HL-60 (cell line): ENCODE measurements around the gene CREB5.

Source experiments
- GABPA ChIP-seq: IDR thresholded peaks from 2 replicates; pipeline ENCODE4 v1.6.1; 2012; ENCODE audit warnings: low read depth
- POLR2AphosphoS5 ChIP-seq: IDR thresholded peaks from 2 replicates; pipeline ENCODE4 v1.6.1; 2012; ENCODE audit warnings: low read depth
- SPI1 ChIP-seq: IDR thresholded peaks from 2 replicates; pipeline ENCODE4 v1.6.1; 2012; ENCODE audit warnings: low read depth, mild to moderate bottlenecking, borderline replicate concordance
- TF ChIP-seq, protein P1 (sequence below): IDR thresholded peaks from one replicate; pipeline ENCODE4 v1.5.1; 2011; ENCODE audit warnings: low read length, control low read depth, inconsistent platforms; ENCODE audit not compliant: insufficient read depth
- TF ChIP-seq, protein P2 (sequence below): IDR thresholded peaks from 2 replicates; pipeline ENCODE4 v1.6.1; 2012; ENCODE audit warnings: low read depth; ENCODE audit not compliant: insufficient replicate concordance

DNA sequence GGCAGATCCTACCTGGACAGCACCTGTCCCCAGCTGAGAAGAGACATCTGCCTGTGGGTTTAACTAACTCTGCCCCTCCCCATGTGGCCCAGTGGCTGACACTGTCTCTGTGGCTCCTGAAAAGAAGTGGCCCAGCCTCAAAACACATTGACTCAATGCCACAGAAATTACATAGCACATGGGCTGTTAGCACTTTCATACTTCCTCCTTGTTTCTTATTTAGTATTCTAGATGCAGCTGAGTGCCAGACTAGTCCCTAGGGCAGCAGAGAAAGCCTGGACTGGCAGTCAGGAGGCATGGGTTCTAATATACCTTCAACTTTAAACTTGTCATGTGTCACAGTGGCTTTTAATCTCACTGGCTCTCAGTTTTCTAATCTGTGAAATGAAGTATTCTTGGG, 374.8 kb downstream of the CREB5 start:
- TF ChIP-seq, protein P1, sequence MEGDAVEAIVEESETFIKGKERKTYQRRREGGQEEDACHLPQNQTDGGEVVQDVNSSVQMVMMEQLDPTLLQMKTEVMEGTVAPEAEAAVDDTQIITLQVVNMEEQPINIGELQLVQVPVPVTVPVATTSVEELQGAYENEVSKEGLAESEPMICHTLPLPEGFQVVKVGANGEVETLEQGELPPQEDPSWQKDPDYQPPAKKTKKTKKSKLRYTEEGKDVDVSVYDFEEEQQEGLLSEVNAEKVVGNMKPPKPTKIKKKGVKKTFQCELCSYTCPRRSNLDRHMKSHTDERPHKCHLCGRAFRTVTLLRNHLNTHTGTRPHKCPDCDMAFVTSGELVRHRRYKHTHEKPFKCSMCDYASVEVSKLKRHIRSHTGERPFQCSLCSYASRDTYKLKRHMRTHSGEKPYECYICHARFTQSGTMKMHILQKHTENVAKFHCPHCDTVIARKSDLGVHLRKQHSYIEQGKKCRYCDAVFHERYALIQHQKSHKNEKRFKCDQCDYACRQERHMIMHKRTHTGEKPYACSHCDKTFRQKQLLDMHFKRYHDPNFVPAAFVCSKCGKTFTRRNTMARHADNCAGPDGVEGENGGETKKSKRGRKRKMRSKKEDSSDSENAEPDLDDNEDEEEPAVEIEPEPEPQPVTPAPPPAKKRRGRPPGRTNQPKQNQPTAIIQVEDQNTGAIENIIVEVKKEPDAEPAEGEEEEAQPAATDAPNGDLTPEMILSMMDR = no peak
- TF ChIP-seq SPI1 = no peak
- TF ChIP-seq, protein P2, sequence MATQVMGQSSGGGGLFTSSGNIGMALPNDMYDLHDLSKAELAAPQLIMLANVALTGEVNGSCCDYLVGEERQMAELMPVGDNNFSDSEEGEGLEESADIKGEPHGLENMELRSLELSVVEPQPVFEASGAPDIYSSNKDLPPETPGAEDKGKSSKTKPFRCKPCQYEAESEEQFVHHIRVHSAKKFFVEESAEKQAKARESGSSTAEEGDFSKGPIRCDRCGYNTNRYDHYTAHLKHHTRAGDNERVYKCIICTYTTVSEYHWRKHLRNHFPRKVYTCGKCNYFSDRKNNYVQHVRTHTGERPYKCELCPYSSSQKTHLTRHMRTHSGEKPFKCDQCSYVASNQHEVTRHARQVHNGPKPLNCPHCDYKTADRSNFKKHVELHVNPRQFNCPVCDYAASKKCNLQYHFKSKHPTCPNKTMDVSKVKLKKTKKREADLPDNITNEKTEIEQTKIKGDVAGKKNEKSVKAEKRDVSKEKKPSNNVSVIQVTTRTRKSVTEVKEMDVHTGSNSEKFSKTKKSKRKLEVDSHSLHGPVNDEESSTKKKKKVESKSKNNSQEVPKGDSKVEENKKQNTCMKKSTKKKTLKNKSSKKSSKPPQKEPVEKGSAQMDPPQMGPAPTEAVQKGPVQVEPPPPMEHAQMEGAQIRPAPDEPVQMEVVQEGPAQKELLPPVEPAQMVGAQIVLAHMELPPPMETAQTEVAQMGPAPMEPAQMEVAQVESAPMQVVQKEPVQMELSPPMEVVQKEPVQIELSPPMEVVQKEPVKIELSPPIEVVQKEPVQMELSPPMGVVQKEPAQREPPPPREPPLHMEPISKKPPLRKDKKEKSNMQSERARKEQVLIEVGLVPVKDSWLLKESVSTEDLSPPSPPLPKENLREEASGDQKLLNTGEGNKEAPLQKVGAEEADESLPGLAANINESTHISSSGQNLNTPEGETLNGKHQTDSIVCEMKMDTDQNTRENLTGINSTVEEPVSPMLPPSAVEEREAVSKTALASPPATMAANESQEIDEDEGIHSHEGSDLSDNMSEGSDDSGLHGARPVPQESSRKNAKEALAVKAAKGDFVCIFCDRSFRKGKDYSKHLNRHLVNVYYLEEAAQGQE = no peak
- TF ChIP-seq POLR2AphosphoS5 = no peak
- no peak for TF ChIP-seq GABPA
